ENCODE data around the gene C2orf68. TPM values are rescaled to one million over a fixed set of nuclear protein-coding genes. Genes with fewer than 3 reads are reported as not detected.

Gene C2orf68
- total and polyA plus RNA-seq, 9 of the 15 experiments (the other 6 are each of a cell fraction or from before 2014, with no cell fraction given), result 22.1 to 50.0 (median 31.8) TPM

- TF ChIP-seq E4F1 (CRISPR knock-in tag; IDR thresholded peaks at IDR 0.05; ENCODE audit: borderline replicate concordance) (peak; percentile 99), SMARCA5 (IDR thresholded peaks at IDR 0.05) (0 out of 2 replicates have a peak, but pooled peaks have one; percentile 39), NFIX (CRISPR knock-in tag; IDR thresholded peaks at IDR 0.05; ENCODE audit: low read depth) (no peak), RCOR1 (IDR thresholded peaks at IDR 0.05; ENCODE audit: borderline replicate concordance in 1 of 2, low read depth in 2 of 2, low read length in 2 of 2) (0 out of 4 replicates have a peak, but pooled peaks of 1 of the 2 experiments have one; percentile 5), ESRRA (IDR thresholded peaks at IDR 0.05; ENCODE audit: borderline replicate concordance, low read depth) (peak; percentile 66; the same call in 1 of the 2 replicates), ATF6 (CRISPR knock-in tag; IDR thresholded peaks at IDR 0.05) (peak; percentile 31; the same call in 1 of the 2 replicates), POLR2G (IDR thresholded peaks at IDR 0.05; ENCODE audit: low read depth, low read length) (peak; percentile 97), ZNF408 (CRISPR knock-in tag; IDR thresholded peaks at IDR 0.05; ENCODE audit: low read depth) (no peak), SIN3B (IDR thresholded peaks at IDR 0.05; ENCODE audit: low read depth) (peak; percentile 73), SAP30 (IDR thresholded peaks at IDR 0.05; ENCODE audit: borderline replicate concordance, insufficient read depth, low read depth, low read length, poor library complexity, severe bottlenecking) (peak; percentile 27), HDAC2 (IDR thresholded peaks at IDR 0.05) (0 out of 2 replicates have a peak, but pooled peaks have one; percentile 57), POLR2B (IDR thresholded peaks at IDR 0.05; ENCODE audit: low read depth, partially characterized antibody) (peak; percentile 80)
- TF ChIP-seq, protein P1, sequence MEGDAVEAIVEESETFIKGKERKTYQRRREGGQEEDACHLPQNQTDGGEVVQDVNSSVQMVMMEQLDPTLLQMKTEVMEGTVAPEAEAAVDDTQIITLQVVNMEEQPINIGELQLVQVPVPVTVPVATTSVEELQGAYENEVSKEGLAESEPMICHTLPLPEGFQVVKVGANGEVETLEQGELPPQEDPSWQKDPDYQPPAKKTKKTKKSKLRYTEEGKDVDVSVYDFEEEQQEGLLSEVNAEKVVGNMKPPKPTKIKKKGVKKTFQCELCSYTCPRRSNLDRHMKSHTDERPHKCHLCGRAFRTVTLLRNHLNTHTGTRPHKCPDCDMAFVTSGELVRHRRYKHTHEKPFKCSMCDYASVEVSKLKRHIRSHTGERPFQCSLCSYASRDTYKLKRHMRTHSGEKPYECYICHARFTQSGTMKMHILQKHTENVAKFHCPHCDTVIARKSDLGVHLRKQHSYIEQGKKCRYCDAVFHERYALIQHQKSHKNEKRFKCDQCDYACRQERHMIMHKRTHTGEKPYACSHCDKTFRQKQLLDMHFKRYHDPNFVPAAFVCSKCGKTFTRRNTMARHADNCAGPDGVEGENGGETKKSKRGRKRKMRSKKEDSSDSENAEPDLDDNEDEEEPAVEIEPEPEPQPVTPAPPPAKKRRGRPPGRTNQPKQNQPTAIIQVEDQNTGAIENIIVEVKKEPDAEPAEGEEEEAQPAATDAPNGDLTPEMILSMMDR (IDR thresholded peaks at IDR 0.05 in 2 of 3, conservative IDR thresholded peaks at IDR 0.05 in 1 of 3; ENCODE audit: insufficient read depth in 2 of 3, low read depth in 1 of 3, low read length in 3 of 3), result peak in 1 of 3 experiments; percentile 12; a peak in 1 of 6 replicates
- TF ChIP-seq, protein P2, sequence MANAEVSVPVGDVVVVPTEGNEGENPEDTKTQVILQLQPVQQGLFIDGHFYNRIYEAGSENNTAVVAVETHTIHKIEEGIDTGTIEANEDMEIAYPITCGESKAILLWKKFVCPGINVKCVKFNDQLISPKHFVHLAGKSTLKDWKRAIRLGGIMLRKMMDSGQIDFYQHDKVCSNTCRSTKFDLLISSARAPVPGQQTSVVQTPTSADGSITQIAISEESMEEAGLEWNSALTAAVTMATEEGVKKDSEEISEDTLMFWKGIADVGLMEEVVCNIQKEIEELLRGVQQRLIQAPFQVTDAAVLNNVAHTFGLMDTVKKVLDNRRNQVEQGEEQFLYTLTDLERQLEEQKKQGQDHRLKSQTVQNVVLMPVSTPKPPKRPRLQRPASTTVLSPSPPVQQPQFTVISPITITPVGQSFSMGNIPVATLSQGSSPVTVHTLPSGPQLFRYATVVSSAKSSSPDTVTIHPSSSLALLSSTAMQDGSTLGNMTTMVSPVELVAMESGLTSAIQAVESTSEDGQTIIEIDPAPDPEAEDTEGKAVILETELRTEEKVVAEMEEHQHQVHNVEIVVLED (CRISPR knock-in tag; IDR thresholded peaks at IDR 0.05), result peak; percentile 53; the same call in 1 of the 2 replicates
- TF ChIP-seq, protein P3, sequence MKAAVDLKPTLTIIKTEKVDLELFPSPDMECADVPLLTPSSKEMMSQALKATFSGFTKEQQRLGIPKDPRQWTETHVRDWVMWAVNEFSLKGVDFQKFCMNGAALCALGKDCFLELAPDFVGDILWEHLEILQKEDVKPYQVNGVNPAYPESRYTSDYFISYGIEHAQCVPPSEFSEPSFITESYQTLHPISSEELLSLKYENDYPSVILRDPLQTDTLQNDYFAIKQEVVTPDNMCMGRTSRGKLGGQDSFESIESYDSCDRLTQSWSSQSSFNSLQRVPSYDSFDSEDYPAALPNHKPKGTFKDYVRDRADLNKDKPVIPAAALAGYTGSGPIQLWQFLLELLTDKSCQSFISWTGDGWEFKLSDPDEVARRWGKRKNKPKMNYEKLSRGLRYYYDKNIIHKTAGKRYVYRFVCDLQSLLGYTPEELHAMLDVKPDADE (conservative IDR thresholded peaks at IDR 0.05; ENCODE audit: control insufficient read depth, low read depth, low read length), result 0 out of 2 replicates have a peak, but pooled peaks have one; percentile 31
Measured at GRCh38 chr2:85561280-85562212, 50.3 kb downstream of the C2orf68 start, which contains the start of gene GGCX (continued).
